Endodermal cell (in vitro differentiated cells): Measurements from ENCODE around the gene GAREM1. TPM values are rescaled to one million over a fixed set of nuclear protein-coding genes. Genes with fewer than 3 reads are reported as not detected.

Source experiments
- DNase-seq: peaks from one replicate; pipeline ENCODE4 v3.0.0-alpha.2; 2017
- H3K27ac ChIP-seq: 2 replicates; pipeline ENCODE4 v1.5.1; 2013; ENCODE audit warnings: mild to moderate bottlenecking, low read depth, low read length, moderate library complexity
- H3K27me3 ChIP-seq: 2 replicates; pipeline ENCODE4 v1.6.1; 2013; ENCODE audit warnings: mild to moderate bottlenecking, low read length, moderate library complexity; ENCODE audit not compliant: insufficient read depth, control insufficient read depth, poor library complexity, severe bottlenecking
- H3K36me3 ChIP-seq: 2 replicates; pipeline ENCODE4 v1.7.0; 2013; ENCODE audit warnings: mild to moderate bottlenecking, low read length, moderate library complexity; ENCODE audit not compliant: control insufficient read depth, insufficient read depth
- H3K4me1 ChIP-seq: one replicate; pipeline ENCODE4 v1.7.0; 2013; ENCODE audit warnings: low read length; ENCODE audit not compliant: control insufficient read depth, insufficient read depth
- H3K4me3 ChIP-seq: 2 replicates; pipeline ENCODE4 v1.5.1; 2013; ENCODE audit warnings: mild to moderate bottlenecking, low read length, moderate library complexity
- H3K9ac ChIP-seq: 2 replicates; pipeline ENCODE4 v1.6.1; 2013; ENCODE audit warnings: mild to moderate bottlenecking, low read length, moderate library complexity; ENCODE audit not compliant: poor library complexity, severe bottlenecking; ENCODE audit errors: extremely low read depth
- H3K9me3 ChIP-seq: 2 replicates; pipeline ENCODE4 v1.6.1; 2013; ENCODE audit warnings: mild to moderate bottlenecking, low read length, moderate library complexity; ENCODE audit not compliant: control insufficient read depth
- H3K27ac Mint-ChIP-seq: 2 replicates; pipeline ENCODE4 v1.8.0; 2020; ENCODE audit warnings: mixed read lengths
- H3K27me3 Mint-ChIP-seq: 2 replicates; pipeline ENCODE4 v1.8.0; 2021; ENCODE audit warnings: mild to moderate bottlenecking, mixed read lengths; ENCODE audit not compliant: insufficient read depth
- H3K36me3 Mint-ChIP-seq: 2 replicates; pipeline ENCODE4 v1.8.0; 2020; ENCODE audit warnings: low read depth, mixed read lengths
- H3K4me1 Mint-ChIP-seq: 2 replicates; pipeline ENCODE4 v1.8.0; 2020; ENCODE audit warnings: mixed read lengths
- H3K4me3 Mint-ChIP-seq: 2 replicates; pipeline ENCODE4 v1.8.0; 2020; ENCODE audit warnings: mild to moderate bottlenecking, moderate library complexity, mixed read lengths
- H3K9me3 Mint-ChIP-seq: 2 replicates; pipeline ENCODE4 v1.8.0; 2020; ENCODE audit warnings: mild to moderate bottlenecking, mixed read lengths
- WGBS, 2 experiments: methylation state at CpG; one replicate each; pipeline versions ENCODE4 v1.1.5 to v1.1.7; 2013; ENCODE audit warnings: missing lambda C conversion rate in 2 of 2, mixed read lengths in 1 of 2; ENCODE audit not compliant: insufficient coverage in 1 of 2, insufficient read length in 1 of 2; 5-methylcytosine and 5-hydroxymethylcytosine counted together
- total RNA-seq, 2 donors: library from RNA; stranded (reverse); fragmentation: NEBNext Ultra II Directional in 1 of 2; extraction: Animal tissue kit (Norgen Biotek cat#: 25700) in 1 of 2; gene quantifications; 2 replicates in 1 of 2; 3 replicates in 1 of 2; pipeline ENCODE4 v1.2.1, GENCODE V29; 2021
- TF ChIP-seq, protein P1 (sequence below): fragments of 200-600 bp; sonication (generic); conservative IDR thresholded peaks from 2 replicates; pipeline ENCODE4 v1.5.0; 2021; ENCODE audit warnings: antibody characterized with exemption, mild to moderate bottlenecking

The GAREM1 gene
- total RNA-seq, 2 donors from 2014 or later = 9.2 to 9.4 TPM

DNA sequence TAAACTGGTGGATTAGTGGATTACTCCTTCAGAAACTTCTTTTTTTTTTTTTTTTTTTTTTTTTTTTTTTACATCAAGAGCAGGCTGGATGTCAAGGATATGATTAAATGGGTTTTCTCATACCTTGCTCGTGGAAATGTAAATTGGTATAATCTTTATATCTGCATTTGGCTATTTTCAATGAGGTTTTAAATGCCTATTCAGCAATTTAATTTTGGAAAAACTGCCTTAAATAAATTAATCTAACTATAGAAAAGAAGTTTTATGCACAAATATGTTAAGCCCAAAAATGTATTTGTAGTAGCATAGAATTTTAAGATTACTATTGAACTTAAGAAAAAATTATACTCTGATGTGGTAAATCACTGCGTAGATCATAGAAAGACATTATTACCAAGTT, 11.4 kb upstream of the GAREM1 start:
- TF ChIP-seq, protein P1, sequence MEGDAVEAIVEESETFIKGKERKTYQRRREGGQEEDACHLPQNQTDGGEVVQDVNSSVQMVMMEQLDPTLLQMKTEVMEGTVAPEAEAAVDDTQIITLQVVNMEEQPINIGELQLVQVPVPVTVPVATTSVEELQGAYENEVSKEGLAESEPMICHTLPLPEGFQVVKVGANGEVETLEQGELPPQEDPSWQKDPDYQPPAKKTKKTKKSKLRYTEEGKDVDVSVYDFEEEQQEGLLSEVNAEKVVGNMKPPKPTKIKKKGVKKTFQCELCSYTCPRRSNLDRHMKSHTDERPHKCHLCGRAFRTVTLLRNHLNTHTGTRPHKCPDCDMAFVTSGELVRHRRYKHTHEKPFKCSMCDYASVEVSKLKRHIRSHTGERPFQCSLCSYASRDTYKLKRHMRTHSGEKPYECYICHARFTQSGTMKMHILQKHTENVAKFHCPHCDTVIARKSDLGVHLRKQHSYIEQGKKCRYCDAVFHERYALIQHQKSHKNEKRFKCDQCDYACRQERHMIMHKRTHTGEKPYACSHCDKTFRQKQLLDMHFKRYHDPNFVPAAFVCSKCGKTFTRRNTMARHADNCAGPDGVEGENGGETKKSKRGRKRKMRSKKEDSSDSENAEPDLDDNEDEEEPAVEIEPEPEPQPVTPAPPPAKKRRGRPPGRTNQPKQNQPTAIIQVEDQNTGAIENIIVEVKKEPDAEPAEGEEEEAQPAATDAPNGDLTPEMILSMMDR = no peak
- H3K27me3 ChIP-seq = no peaks in the 10 kb centered on the region
- WGBS, 2 experiments = 92 to 100% methylated on average over 1 to 2 of the region's 2 CpGs

DNA sequence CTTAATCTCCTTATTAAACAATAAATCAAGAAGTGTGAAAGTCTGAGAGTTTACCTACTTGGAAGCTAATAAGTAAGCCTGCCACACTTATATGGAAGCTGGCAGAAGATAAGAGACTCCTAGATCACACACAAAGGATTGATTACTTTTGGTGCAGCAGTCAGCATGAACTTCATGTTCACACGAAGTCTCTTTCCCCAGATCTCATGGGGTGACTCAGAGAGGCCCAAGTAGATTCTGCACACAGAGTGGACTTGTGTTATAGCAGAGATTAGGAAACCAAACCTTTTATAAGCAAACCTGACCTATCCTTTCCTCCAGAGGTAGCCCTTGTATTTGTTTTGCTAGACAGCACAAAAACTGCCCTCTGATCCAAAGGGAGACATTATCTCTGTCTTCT, 9.9 kb upstream of the GAREM1 start:
- Mint-ChIP-seq H3K9me3 (peaks cover 4% of the 10 kb centered on the region), H3K36me3 (no peaks in the 10 kb centered on the region), H3K4me1 (peaks cover 16% of the 10 kb centered on the region), H3K27ac (no peak overlapping the region), H3K4me3 (no peak overlapping the region), H3K27me3 (peaks cover 3% of the 10 kb centered on the region)
- no peak overlapping the region for H3K9ac ChIP-seq
- no peaks in the 10 kb centered on the region for H3K4me1 ChIP-seq
- 77 to 100% methylated on average over 1 of the region's 1 CpG for WGBS, 2 experiments
- no peak overlapping the region for H3K27ac ChIP-seq
- TF ChIP-seq, protein P1 = no peak
- no peak for DNase-seq
- H3K9me3 ChIP-seq = peaks cover 12% of the 10 kb centered on the region
- no peaks in the 10 kb centered on the region for H3K36me3 ChIP-seq
- no peaks in the 10 kb centered on the region for H3K27me3 ChIP-seq
- H3K4me3 ChIP-seq = peak overlapping the region; percentile 1

More for the DNA sequence above, 11.4 kb upstream of the GAREM1 start:
- no peaks in the 10 kb centered on the region for H3K4me1 ChIP-seq
- no peak overlapping the region for H3K27ac Mint-ChIP-seq
- no peak overlapping the region for H3K9ac ChIP-seq
- H3K36me3 Mint-ChIP-seq = no peaks in the 10 kb centered on the region
- H3K4me3 Mint-ChIP-seq = no peak overlapping the region
- peaks cover 12% of the 10 kb centered on the region for H3K9me3 ChIP-seq
- no peak for DNase-seq
- no peaks in the 10 kb centered on the region for H3K36me3 ChIP-seq
- no peak overlapping the region for H3K27ac ChIP-seq
- peaks cover 16% of the 10 kb centered on the region for H3K4me1 Mint-ChIP-seq
- H3K27me3 Mint-ChIP-seq = peaks cover 3% of the 10 kb centered on the region
- H3K9me3 Mint-ChIP-seq = peaks cover 4% of the 10 kb centered on the region
- no peak overlapping the region for H3K4me3 ChIP-seq

DNA sequence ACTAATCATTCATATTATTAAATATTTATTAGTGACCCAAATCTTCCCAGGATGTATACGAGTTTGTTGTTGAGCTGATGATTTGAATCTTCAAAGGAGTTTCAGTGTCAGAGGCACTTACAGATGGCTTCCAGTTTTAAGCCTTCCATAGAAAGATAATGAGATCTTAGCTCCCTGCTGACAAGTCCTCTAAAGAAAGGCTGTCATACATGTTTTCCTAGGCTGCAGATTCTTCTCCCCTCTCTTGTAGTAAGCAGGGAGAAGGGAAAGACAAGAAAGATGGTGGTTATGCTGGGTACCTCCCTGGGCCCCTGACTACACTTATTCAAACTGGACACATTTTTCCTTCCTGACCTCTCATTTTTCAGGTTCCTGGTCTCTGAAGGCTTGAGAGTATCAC, 8.1 kb upstream of the GAREM1 start:
- Mint-ChIP-seq H3K36me3 (no peaks in the 10 kb centered on the region), H3K9me3 (peaks cover 4% of the 10 kb centered on the region), H3K27me3 (peaks cover 3% of the 10 kb centered on the region), H3K4me3 (no peak overlapping the region), H3K27ac (no peak overlapping the region), H3K4me1 (peaks cover 16% of the 10 kb centered on the region)
- DNase-seq = no peak
- TF ChIP-seq, protein P1 = no peak
- Histone ChIP-seq H3K9ac (no peak overlapping the region), H3K9me3 (peaks cover 12% of the 10 kb centered on the region), H3K27ac (no peak overlapping the region), H3K4me1 (no peaks in the 10 kb centered on the region), H3K27me3 (no peaks in the 10 kb centered on the region), H3K4me3 (no peak overlapping the region), H3K36me3 (no peaks in the 10 kb centered on the region)
- 75% methylated on average over 1 of the region's 1 CpG; no CpG with 5 or more reads in 1 of the 2 experiments for WGBS, 2 experiments
